ENCODE results near the gene CCDC30.
"Not testable (repeated sequence)": the region's sequence is repeated elsewhere in the genome, so short reads cannot be mapped to it uniquely, and the experiment has no call there.

CCDC30 gene

GRCh38 chr1:42533101-42533863 lies 70.2 kb downstream of the CCDC30 start:
- no peak for DNase-seq

GRCh38 chr1:42541104-42541503 lies 78.0 kb downstream of the CCDC30 start:
- DNase-seq, result no peak

- no peak for DNase-seq
These were observed 88.1 kb downstream of the CCDC30 start for GRCh38 chr1:42551180-42551579.

- DNase-seq, result no peak
These were observed 88.5 kb downstream of the CCDC30 start for GRCh38 chr1:42551590-42551989.

GRCh38 chr1:42552636-42553035 lies 89.5 kb downstream of the CCDC30 start:
- DNase-seq, result no peak

- no peak for DNase-seq
These were observed 94.3 kb downstream of the CCDC30 start for GRCh38 chr1:42557230-42557851.

- DNase-seq, result no peak
These were observed 104.0 kb downstream of the CCDC30 start for GRCh38 chr1:42567038-42567437.

GRCh38 chr1:42576935-42577334 lies 113.8 kb downstream of the CCDC30 start:
- no peak for DNase-seq

- no peak for DNase-seq
These were observed 122.9 kb downstream of the CCDC30 start for GRCh38 chr1:42586016-42586415.

GRCh38 chr1:42587753-42588152 lies 124.7 kb downstream of the CCDC30 start:
- DNase-seq, result no peak

GRCh38 chr1:42592811-42593210 lies 129.7 kb downstream of the CCDC30 start:
- DNase-seq, result no peak

GRCh38 chr1:42593486-42594100 lies 130.5 kb downstream of the CCDC30 start:
- DNase-seq, result no peak

GRCh38 chr1:42601472-42601871 lies 138.4 kb downstream of the CCDC30 start:
- DNase-seq, result no peak

GRCh38 chr1:42613803-42614131 lies 150.7 kb downstream of the CCDC30 start:
- no peak for DNase-seq

GRCh38 chr1:42618866-42619265 lies 155.8 kb downstream of the CCDC30 start:
- DNase-seq, result no peak

- no peak for DNase-seq
These were observed 157.2 kb downstream of the CCDC30 start for GRCh38 chr1:42620307-42620706.

- DNase-seq, result not testable (repeated sequence)
These were observed 158.1 kb downstream of the CCDC30 start for GRCh38 chr1:42621180-42621579.

- not testable (repeated sequence) for DNase-seq
These were observed 164.1 kb downstream of the CCDC30 start for GRCh38 chr1:42627205-42627604.

GRCh38 chr1:42639116-42639515 lies 176.0 kb downstream of the CCDC30 start:
- no peak for DNase-seq

GRCh38 chr1:42646056-42646455 lies 183.0 kb downstream of the CCDC30 start:
- no peak for DNase-seq

- DNase-seq, result peak in 1 of 2 experiments; percentile 19
These were observed 194.1 kb downstream of the CCDC30 start for GRCh38 chr1:42657201-42657600.

- DNase-seq, result peak; percentile 89 to 96
These were observed 195.1 kb downstream of the CCDC30 start, which contains the start of gene PPIH for GRCh38 chr1:42657981-42658876. TSS of gene PPIH (plus strand) at chr1:42658423. CDS start at chr1:42658447, 24 bp downstream.

- no peak for DNase-seq
These were observed 195.8 kb downstream of the CCDC30 start for GRCh38 chr1:42658877-42659337.
